H1 (cell line): ENCODE measurements around the gene SNCAIP. TPM values are rescaled to one million over a fixed set of nuclear protein-coding genes. Genes with fewer than 3 reads are reported as not detected.

Source experiments
- CTCF ChIA-PET: fragments of 300-600 bp; sonication (Branson Sonifier 250); formaldehyde crosslinking; loops from one replicate; lab custom pipeline; 2021; ENCODE audit not compliant: partially characterized antibody; lab: Charles Lee
- POLR2A ChIA-PET: fragments of 300-600 bp; sonication (Branson Sonifier 250); formaldehyde crosslinking; loops from one replicate; lab custom pipeline; 2021; ENCODE audit warnings: inconsistent platforms; ENCODE audit not compliant: partially characterized antibody; lab: Charles Lee
- DNase-seq, 2 experiments: peaks; one replicate each; pipeline versions ENCODE4 v3.0.0 to v3.0.0-alpha.2; 2010 to 2022; ENCODE audit warnings: low spot score in 2 of 2, low read depth in 1 of 2, mixed read lengths in 1 of 2
- FAIRE-seq: peaks from 2 replicates; lab custom pipeline; 2011; peaks lifted over from hg19 to GRCh38; lab: Jason Lieb, UNC
- H2AFZ ChIP-seq: 2 replicates; pipeline ENCODE4 v1.8.1; 2012; ENCODE audit warnings: low read length, inconsistent platforms
- H2AK5ac ChIP-seq: 2 replicates; pipeline ENCODE4 v1.6.1; 2013; ENCODE audit warnings: low read depth, low read length
- H2BK120ac ChIP-seq: replicated peaks from 2 replicates; pipeline ENCODE3; 2013; ENCODE audit warnings: low read depth, low read length, inconsistent platforms
- H2BK12ac ChIP-seq: 2 replicates; pipeline ENCODE4 v1.6.1; 2013; ENCODE audit warnings: low read depth, low read length
- H2BK15ac ChIP-seq: 2 replicates; pipeline ENCODE4 v1.6.1; 2013; ENCODE audit warnings: low read length
- H2BK20ac ChIP-seq: 2 replicates; pipeline ENCODE4 v1.6.1; 2013; ENCODE audit warnings: low read length
- H2BK5ac ChIP-seq: 2 replicates; pipeline ENCODE4 v1.6.1; 2013; ENCODE audit warnings: low read depth, low read length
- H3K14ac ChIP-seq: 2 replicates; pipeline ENCODE4 v1.6.1; 2013; ENCODE audit warnings: inconsistent platforms; ENCODE audit not compliant: insufficient read length
- H3K18ac ChIP-seq: 2 replicates; pipeline ENCODE4 v1.6.1; 2013; ENCODE audit warnings: low read length; ENCODE audit errors: extremely low read depth
- H3K23ac ChIP-seq: 2 replicates; pipeline ENCODE4 v1.6.1; 2013; ENCODE audit warnings: inconsistent platforms; ENCODE audit not compliant: insufficient read length
- H3K23me2 ChIP-seq: 2 replicates; pipeline ENCODE4 v1.6.1; 2013; ENCODE audit warnings: low read depth, low read length
- H3K27ac ChIP-seq: 2 replicates; pipeline ENCODE4 v1.6.1; 2011; ENCODE audit warnings: low read depth, low read length, inconsistent platforms
- H3K27me3 ChIP-seq, 4 experiments: replicated peaks in 1 of 4; 1 replicate in 1 of 4; 2 replicates in 3 of 4; pipeline versions ENCODE4 v1.6.1 to v1.8.1; 2011 to 2013; ENCODE audit warnings: low read length in 3 of 4, mild to moderate bottlenecking in 3 of 4, inconsistent platforms in 2 of 4, mixed read lengths in 2 of 4, moderate library complexity in 1 of 4; ENCODE audit not compliant: control insufficient read depth in 3 of 4, insufficient read depth in 3 of 4; ENCODE audit errors: extremely low read depth in 1 of 4
- H3K36me3 ChIP-seq, 4 experiments: 2 replicates each; pipeline versions ENCODE4 v1.6.1 to v1.8.1; 2011 to 2013; ENCODE audit warnings: mild to moderate bottlenecking in 4 of 4, low read length in 3 of 4, moderate library complexity in 2 of 4, control low read depth in 1 of 4, inconsistent platforms in 1 of 4; ENCODE audit not compliant: insufficient read depth in 4 of 4, control insufficient read depth in 2 of 4
- H3K4ac ChIP-seq: replicated peaks from 2 replicates; pipeline ENCODE3; 2013; ENCODE audit warnings: low read length, low read depth, mixed read lengths, inconsistent platforms; ENCODE audit not compliant: insufficient read length
- H3K4me1 ChIP-seq, 4 experiments: replicated peaks in 1 of 4; 1 replicate in 1 of 4; 2 replicates in 3 of 4; pipeline versions ENCODE4 v1.6.1 to v1.8.1; 2011 to 2013; ENCODE audit warnings: low read length in 3 of 4, inconsistent platforms in 2 of 4, mixed read lengths in 1 of 4; ENCODE audit not compliant: insufficient read depth in 4 of 4, control insufficient read depth in 3 of 4
- H3K4me2 ChIP-seq, 2 experiments: 2 replicates each; pipeline versions ENCODE4 v1.6.1 to v1.8.1; 2011 to 2013; ENCODE audit warnings: low read depth in 2 of 2, low read length in 2 of 2, control low read depth in 1 of 2, inconsistent platforms in 1 of 2, mild to moderate bottlenecking in 1 of 2; ENCODE audit not compliant: insufficient read depth in 1 of 2
- H3K4me3 ChIP-seq, 4 experiments: fragments of 200-600, 300-600 bp in 1 of 4; sonication (generic), shearing (Covaris generic), sonication (Bioruptor Twin) in 1 of 4; 2 replicates each; pipeline versions ENCODE4 v1.5.1 to v1.8.1; 2011 to 2016; ENCODE audit warnings: low read length in 4 of 4, low read depth in 3 of 4, control low read depth in 2 of 4, inconsistent platforms in 2 of 4, mild to moderate bottlenecking in 2 of 4, mixed read lengths in 1 of 4, moderate library complexity in 1 of 4; ENCODE audit not compliant: insufficient read depth in 2 of 4; ENCODE audit errors: extremely low read depth in 1 of 4
- H3K56ac ChIP-seq: replicated peaks from 2 replicates; pipeline ENCODE3; 2013; ENCODE audit warnings: low read depth, mild to moderate bottlenecking, mixed read lengths, low read length, inconsistent platforms; ENCODE audit not compliant: insufficient read length
- H3K79me1 ChIP-seq: 2 replicates; pipeline ENCODE4 v1.6.1; 2013; ENCODE audit warnings: low read depth, low read length, control low read depth
- H3K79me2 ChIP-seq, 2 experiments: 2 replicates each; pipeline versions ENCODE4 v1.6.1 to v1.8.1; 2012 to 2013; ENCODE audit warnings: low read length in 2 of 2, mild to moderate bottlenecking in 2 of 2, inconsistent platforms in 1 of 2; ENCODE audit not compliant: insufficient read depth in 2 of 2, control insufficient read depth in 1 of 2
- H3K9ac ChIP-seq, 4 experiments: replicated peaks in 1 of 4; 1 replicate in 1 of 4; 2 replicates in 3 of 4; pipeline versions ENCODE4 v1.6.1 to v1.8.1; 2011 to 2013; ENCODE audit warnings: low read depth in 3 of 4, low read length in 3 of 4, control low read depth in 2 of 4, mild to moderate bottlenecking in 2 of 4, moderate library complexity in 2 of 4, inconsistent platforms in 1 of 4; ENCODE audit errors: extremely low read depth in 1 of 4
- H3K9me3 ChIP-seq, 2 experiments: 2 replicates each; pipeline versions ENCODE4 v1.6.1 to v1.8.1; 2012 to 2013; ENCODE audit warnings: mild to moderate bottlenecking in 2 of 2, moderate library complexity in 2 of 2, control low read depth in 1 of 2, inconsistent platforms in 1 of 2, low read depth in 1 of 2, low read length in 1 of 2, mixed read lengths in 1 of 2; ENCODE audit not compliant: insufficient read depth in 2 of 2
- H4K20me1 ChIP-seq, 2 experiments: replicated peaks in 1 of 2; 2 replicates each; pipeline versions ENCODE3 to v1.8.1; 2011 to 2013; ENCODE audit warnings: inconsistent platforms in 2 of 2, low read length in 2 of 2, mild to moderate bottlenecking in 1 of 2; ENCODE audit not compliant: insufficient read depth in 2 of 2, control insufficient read depth in 1 of 2
- H4K5ac ChIP-seq: 2 replicates; pipeline ENCODE4 v1.6.1; 2013; ENCODE audit warnings: low read length, low read depth, mixed read lengths, inconsistent platforms; ENCODE audit not compliant: insufficient read length
- H4K8ac ChIP-seq: 2 replicates; pipeline ENCODE4 v1.8.0; 2013; ENCODE audit warnings: mild to moderate bottlenecking, moderate library complexity, low read length, inconsistent platforms; ENCODE audit not compliant: insufficient read depth; ENCODE audit errors: extremely low read depth
- H4K91ac ChIP-seq: replicated peaks from 2 replicates; pipeline ENCODE3; 2013; ENCODE audit warnings: low read length, mixed read lengths, inconsistent platforms; ENCODE audit not compliant: insufficient read length
- BRCA1 ChIP-seq: IDR thresholded peaks from 2 replicates; pipeline ENCODE4 v1.6.1; 2012; ENCODE audit warnings: low read depth, low read length, improper control_type of control experiment
- CHD1 ChIP-seq: IDR thresholded peaks from 2 replicates; pipeline ENCODE4 v1.6.1; 2012; ENCODE audit warnings: low read depth, low read length, improper control_type of control experiment
- CREB1 ChIP-seq: IDR thresholded peaks from 2 replicates; pipeline ENCODE4 v1.6.1; 2012; ENCODE audit warnings: inconsistent platforms
- CTBP2 ChIP-seq: IDR thresholded peaks from 2 replicates; pipeline ENCODE4 v1.7.0; 2011; ENCODE audit warnings: borderline replicate concordance, mild to moderate bottlenecking, moderate library complexity, mixed read lengths, low read length; ENCODE audit not compliant: insufficient read depth, insufficient read length
- NANOG ChIP-seq: IDR thresholded peaks from 2 replicates; pipeline ENCODE4 v1.6.1; 2011; ENCODE audit warnings: low read length, low read depth, mild to moderate bottlenecking, inconsistent platforms; ENCODE audit not compliant: insufficient read depth, poor library complexity, severe bottlenecking
- RFX5 ChIP-seq: IDR thresholded peaks from 2 replicates; pipeline ENCODE4 v1.6.1; 2011; ENCODE audit warnings: low read depth, low read length, improper control_type of control experiment, borderline replicate concordance
- RXRA ChIP-seq: IDR thresholded peaks from 2 replicates; pipeline ENCODE4 v1.6.1; 2011; ENCODE audit warnings: low read depth, mild to moderate bottlenecking, low read length, moderate library complexity; ENCODE audit not compliant: insufficient read depth
- SIRT6 ChIP-seq: IDR thresholded peaks from one replicate; pipeline ENCODE4 v1.7.1; 2012; ENCODE audit warnings: low read length, inconsistent platforms
- SRF ChIP-seq: IDR thresholded peaks from 2 replicates; pipeline ENCODE4 v1.6.1; 2011; ENCODE audit warnings: mild to moderate bottlenecking, low read depth, low read length, moderate library complexity
- USF2 ChIP-seq: IDR thresholded peaks from 2 replicates; pipeline ENCODE4 v1.6.1; 2011; ENCODE audit warnings: low read length, improper control_type of control experiment
- WGBS, 2 experiments: shearing (Covaris generic) in 1 of 2; methylation state at CpG; one replicate each; pipeline versions ENCODE4 v1.1.6 to v1.1.7; 2013 to 2015; ENCODE audit warnings: low lambda C conversion rate in 2 of 2, mixed read lengths in 2 of 2, inconsistent platforms in 1 of 2, low coverage in 1 of 2, missing lambda C conversion rate in 1 of 2; ENCODE audit not compliant: insufficient replicate concordance in 2 of 2, insufficient coverage in 1 of 2, insufficient read length in 1 of 2; ENCODE audit errors: extremely low coverage in 1 of 2, missing lambda C conversion rate in 1 of 2; 5-methylcytosine and 5-hydroxymethylcytosine counted together
- polyA plus RNA-seq, 7 experiments: library from polyadenylated mRNA; depleted of rRNA in 3 of 7; stranded (reverse) in 5 of 7; unstranded in 2 of 7; fragments of >200 nt in 5 of 7; fragments of 200-250 nt in 2 of 7; gene quantifications; 1 replicate in 5 of 7; 2 replicates in 1 of 7; 4 replicates in 1 of 7; pipeline versions ENCODE4 v1.2.1 to v1.2.3, GENCODE V29; 2011 to 2013; ENCODE audit warnings: missing spikeins in 2 of 7, mixed read lengths in 2 of 7
- total RNA-seq: library from RNA; stranded (reverse); fragmentation: NEBNext Ultra II Directional; extraction: Animal tissue kit (Norgen Biotek cat#: 25700); gene quantifications from 2 replicates; pipeline ENCODE4 v1.2.1, GENCODE V29; 2021

SNCAIP gene
- total and polyA plus RNA-seq, 2 of the 8 experiments (the other 6 are each of a cell fraction or from before 2014, with no cell fraction given) = 3.9 to 9.0 TPM

GRCh38 chr5:122404653-122405362, 92.8 kb downstream of the SNCAIP start:
- no peak for FAIRE-seq
- H3K27me3 ChIP-seq = no peaks in the 10 kb centered on the region
- H2AFZ ChIP-seq = no peak overlapping the region
- H3K79me1 ChIP-seq = no peaks in the 10 kb centered on the region
- H4K5ac ChIP-seq = no peak overlapping the region
- H2BK5ac ChIP-seq = no peak overlapping the region
- H3K27ac ChIP-seq = no peak overlapping the region
- no peak overlapping the region for H4K91ac ChIP-seq
- H3K9ac ChIP-seq = no peak overlapping the region
- no peaks in the 10 kb centered on the region for H3K23me2 ChIP-seq
- POLR2A ChIA-PET = interaction anchor here (1.1 kb wide), 1 partner anchor 63 kb away, joined by 3 read pairs; no protein-coding TSS in a partner anchor
- no peaks in the 10 kb centered on the region for H3K9me3 ChIP-seq
- no peak overlapping the region for H3K4me3 ChIP-seq
- H3K56ac ChIP-seq = no peak overlapping the region
- no peaks in the 10 kb centered on the region for H4K20me1 ChIP-seq
- no peak overlapping the region for H3K4me2 ChIP-seq
- no peak overlapping the region for H2BK15ac ChIP-seq
- H3K23ac ChIP-seq = no peak overlapping the region
- H3K14ac ChIP-seq = no peak overlapping the region
- no peak overlapping the region for H3K18ac ChIP-seq
- no peak overlapping the region for H4K8ac ChIP-seq
- H3K4ac ChIP-seq = no peak overlapping the region
- no peak for DNase-seq
- no peak overlapping the region for H2BK120ac ChIP-seq
- CTCF ChIA-PET = interaction anchor here (0.6 to 3.5 kb wide), 9 partner anchors 8 to 363 kb away, joined by 3 to 21 read pairs (median 4); no protein-coding TSS in a partner anchor
- H3K79me2 ChIP-seq = no peaks in the 10 kb centered on the region
- WGBS, 2 experiments = 83% methylated on average over 1 of the region's 1 CpG; no CpG with 5 or more reads in 1 of the 2 experiments
- H2BK20ac ChIP-seq = no peak overlapping the region
- no peak overlapping the region for H2AK5ac ChIP-seq
- H3K4me1 ChIP-seq = peaks cover 0 to 6% (median 2%) of the 10 kb centered on the region in 4 experiments; a peak in 2 of 7 replicates
- no peak overlapping the region for H2BK12ac ChIP-seq
- no peak for TF ChIP-seq SIRT6
- TF ChIP-seq BRCA1 = no peak
- TF ChIP-seq RFX5 = no peak
- TF ChIP-seq CREB1 = no peak
- TF ChIP-seq SRF = no peak
- no peak for TF ChIP-seq USF2
- TF ChIP-seq NANOG = no peak
- no peak for TF ChIP-seq RXRA
- TF ChIP-seq CHD1 = no peak
- TF ChIP-seq CTBP2 = no peak
- no peaks in the 10 kb centered on the region for H3K36me3 ChIP-seq
